HG02759 (cell line): ENCODE results near the gene ZMYND19.
"Not testable (repeated sequence)": the region's sequence is repeated elsewhere in the genome, so short reads cannot be mapped to it uniquely, and the experiment has no call there.

Source experiments
- ATAC-seq: cut with Tn5 transposase; IDR thresholded peaks from one replicate; pipeline ENCODE4 v1.9.1; 2021; ENCODE audit warnings: mild to moderate bottlenecking, moderate library complexity; ENCODE audit not compliant: unreplicated experiment

Gene ZMYND19

GRCh38 chr9:137589441-137590122 is 730 bp downstream of the ZMYND19 start:
- ATAC-seq, result peak; percentile 18

GRCh38 chr9:137588891-137589290 is 1.4 kb downstream of the ZMYND19 start:
- no peak for ATAC-seq

GRCh38 chr9:137588311-137588710 is 2.0 kb downstream of the ZMYND19 start:
- no peak for ATAC-seq

DNA sequence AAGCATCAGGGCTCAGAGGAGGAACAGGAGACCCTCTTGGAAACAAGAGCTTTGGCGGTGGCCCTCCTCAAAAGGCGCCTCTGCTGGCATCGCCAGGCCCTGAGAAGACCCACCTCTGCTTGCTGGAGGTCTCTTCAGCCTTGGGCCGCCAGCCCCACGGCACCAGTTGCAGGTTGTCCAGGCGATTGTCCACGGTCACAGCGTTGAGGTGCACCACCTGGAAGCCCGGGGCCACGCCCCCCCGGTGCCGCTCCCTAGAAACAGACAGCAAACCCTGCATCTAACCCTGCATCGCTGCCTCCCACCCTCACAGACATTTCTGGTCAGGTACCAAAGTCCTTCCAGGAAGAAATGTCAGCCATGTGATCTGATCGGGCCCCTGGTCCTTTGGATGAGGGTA is 3.5 kb downstream of the ZMYND19 start:
- ATAC-seq, result no peak

- no peak for ATAC-seq
Observed at GRCh38 chr9:137583957-137584356, 6.4 kb downstream of the ZMYND19 start.

DNA sequence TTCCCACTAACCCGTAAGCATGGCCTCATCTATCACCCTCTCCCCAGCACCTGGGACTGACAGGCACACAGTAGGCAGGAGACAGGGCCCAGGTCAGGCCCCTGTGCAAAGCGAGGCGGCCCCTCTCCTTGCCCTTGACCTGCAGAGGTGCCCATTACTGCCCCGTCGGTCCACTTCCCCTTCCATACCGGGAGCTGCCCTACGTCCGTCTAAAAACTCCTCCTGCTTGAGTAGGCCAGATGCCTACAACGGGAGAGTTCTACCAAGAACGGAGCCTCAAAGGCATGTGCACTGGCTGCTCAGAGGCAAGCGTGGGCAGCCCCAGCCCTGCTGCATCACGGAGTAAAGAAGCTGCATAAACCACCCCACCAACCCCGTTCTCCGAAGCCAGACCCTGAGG is 7.0 kb downstream of the ZMYND19 start:
- ATAC-seq, result no peak

GRCh38 chr9:137582286-137582860 is 7.9 kb downstream of the ZMYND19 start:
- no peak for ATAC-seq

GRCh38 chr9:137581361-137582285 is 8.7 kb downstream of the ZMYND19 start:
- no peak for ATAC-seq

DNA sequence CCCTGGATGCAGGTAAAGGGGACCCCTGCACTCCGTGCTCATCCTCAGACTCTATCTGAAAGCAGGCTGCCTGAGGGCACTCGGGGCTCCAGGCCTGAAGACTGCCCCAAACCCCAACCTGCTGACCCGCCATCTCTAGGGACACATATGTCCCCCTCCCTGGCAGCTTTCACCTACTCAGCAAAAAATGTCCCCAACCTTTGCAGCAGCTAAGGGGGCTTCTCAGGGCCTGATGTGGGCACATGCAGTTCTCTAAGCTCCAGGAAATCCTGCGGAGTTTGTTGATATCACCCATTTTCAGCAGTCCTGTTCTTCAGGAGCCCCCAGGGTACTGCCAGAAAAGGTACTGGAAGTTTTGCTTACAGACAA is 9.4 kb downstream of the ZMYND19 start:
- no peak for ATAC-seq

DNA sequence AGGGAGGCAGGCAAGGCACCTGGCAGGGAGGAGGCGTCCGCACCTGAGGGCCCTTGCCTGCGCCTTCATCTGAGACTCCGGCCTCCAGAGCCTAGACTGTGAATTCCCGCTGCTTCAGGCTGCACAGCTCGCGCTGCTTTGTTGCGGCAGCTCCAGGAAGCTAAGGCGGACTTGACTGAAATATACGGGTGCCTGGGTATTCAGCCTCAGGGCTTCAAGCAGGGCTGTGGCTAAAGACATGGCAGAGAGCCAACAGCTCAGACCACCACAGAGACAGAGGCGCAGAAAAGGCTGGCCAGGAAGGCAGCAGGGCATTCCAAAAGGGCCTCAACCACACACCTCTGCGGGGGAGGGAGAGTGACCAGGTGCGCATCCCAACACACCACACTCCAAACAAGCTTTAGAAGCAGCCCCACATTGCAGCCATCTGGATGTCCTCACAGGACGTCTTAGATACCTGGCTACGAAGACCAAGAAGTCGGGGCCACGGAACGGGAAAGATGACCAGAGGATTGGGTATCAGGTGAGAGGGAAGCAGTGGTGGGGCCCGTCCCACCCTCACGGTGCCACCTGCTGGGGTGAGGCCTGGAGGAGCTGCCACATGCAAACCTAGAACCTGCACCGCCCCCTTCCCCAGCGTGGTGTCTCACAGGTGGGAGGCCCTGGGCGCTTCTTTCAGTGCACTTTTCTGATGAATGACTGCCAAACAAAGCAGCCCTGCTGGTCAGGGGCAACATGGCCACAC is 9.9 kb downstream of the ZMYND19 start:
- no peak for ATAC-seq

DNA sequence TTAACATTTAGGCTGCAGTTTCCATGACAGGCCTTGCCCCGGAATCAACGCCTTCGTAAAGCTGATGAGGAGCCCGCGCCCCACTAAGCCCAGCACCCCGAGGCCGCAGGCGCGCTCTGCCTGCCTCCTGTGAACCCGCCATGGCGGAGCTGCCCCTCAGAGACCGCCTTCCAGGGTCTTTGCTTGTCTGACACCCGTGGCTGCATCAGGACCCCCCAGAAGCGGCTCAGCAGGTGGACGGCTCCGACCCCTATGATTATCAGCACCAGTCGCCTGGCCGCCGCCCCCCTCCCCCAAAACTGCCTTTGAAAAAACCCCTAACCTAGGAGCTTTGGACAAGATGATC is 11.1 kb downstream of the ZMYND19 start:
- no peak for ATAC-seq

DNA sequence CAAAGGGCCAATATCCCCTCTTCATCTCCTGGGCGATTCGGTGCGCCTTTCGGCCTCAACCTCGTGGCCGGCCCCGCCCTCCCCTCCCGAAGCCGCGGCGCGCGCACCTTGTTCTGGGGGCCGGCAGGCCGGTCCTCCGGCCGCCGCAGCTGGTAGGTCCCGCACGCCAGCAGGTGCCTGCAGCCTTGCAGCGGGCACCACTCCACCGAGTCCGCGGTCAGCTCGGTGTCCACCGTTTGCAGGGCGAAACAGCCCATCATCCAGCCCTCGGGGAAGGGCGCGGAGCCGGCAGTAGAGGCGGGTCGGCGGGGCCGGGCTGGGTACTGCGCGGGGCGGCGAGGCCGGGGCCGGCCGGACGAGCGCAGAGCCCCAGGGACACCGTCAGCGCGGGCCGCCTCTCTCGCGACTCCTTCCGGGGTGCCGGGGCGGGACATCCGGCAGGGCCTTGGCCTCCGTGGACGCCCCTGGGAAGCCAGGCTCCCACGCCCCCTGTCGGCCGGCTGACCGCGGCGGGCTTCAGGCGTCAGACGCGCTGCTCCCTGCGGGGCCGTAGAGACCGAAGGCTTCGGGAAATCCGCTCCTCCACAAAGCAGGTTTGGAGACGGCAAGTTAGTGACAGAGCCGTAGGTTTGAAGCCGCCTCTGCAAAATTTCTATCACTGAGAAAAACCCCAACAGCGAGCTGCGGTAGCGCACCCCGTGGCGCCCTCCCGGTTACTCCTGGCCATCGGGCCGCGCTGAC is 11.6 kb downstream of the ZMYND19 start, which contains the start of gene DPH7:
Gene DPH7, minus strand, starts transcription at position 408 of the 741 bp plus-strand sequence. Its CDS starts 148 bp downstream, at position 260.
- peak; percentile 90 for ATAC-seq

GRCh38 chr9:137575716-137576411 is 14.4 kb downstream of the ZMYND19 start:
- no peak for ATAC-seq

GRCh38 chr9:137575364-137575715 is 15.0 kb downstream of the ZMYND19 start:
- no peak for ATAC-seq

DNA sequence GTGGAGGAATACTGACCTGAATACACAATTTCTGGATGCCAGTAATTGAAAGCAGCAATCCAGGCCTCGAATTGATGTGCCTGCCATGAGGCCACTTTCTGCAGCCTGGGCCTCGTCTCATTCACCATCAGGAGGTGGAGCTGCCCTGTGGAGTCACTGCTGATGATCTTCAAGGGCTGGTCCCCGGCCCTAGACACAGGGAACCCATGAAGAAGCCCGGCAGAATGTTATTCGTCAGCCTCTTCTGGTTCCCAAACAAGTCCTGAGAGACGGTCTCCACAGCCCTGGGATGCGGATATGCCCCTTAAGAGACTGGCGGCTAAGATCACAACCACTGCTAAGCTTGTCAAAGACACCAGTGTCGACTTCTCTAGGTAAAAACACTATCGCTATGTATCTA is 16.1 kb downstream of the ZMYND19 start:
- ATAC-seq, result no peak

GRCh38 chr9:137570566-137570965 is 19.7 kb downstream of the ZMYND19 start:
- no peak for ATAC-seq

- ATAC-seq, result no peak
Observed at GRCh38 chr9:137569609-137570203, 20.6 kb downstream of the ZMYND19 start.

- not testable (repeated sequence) for ATAC-seq
Observed at GRCh38 chr9:137568445-137568844, 21.9 kb downstream of the ZMYND19 start.

DNA sequence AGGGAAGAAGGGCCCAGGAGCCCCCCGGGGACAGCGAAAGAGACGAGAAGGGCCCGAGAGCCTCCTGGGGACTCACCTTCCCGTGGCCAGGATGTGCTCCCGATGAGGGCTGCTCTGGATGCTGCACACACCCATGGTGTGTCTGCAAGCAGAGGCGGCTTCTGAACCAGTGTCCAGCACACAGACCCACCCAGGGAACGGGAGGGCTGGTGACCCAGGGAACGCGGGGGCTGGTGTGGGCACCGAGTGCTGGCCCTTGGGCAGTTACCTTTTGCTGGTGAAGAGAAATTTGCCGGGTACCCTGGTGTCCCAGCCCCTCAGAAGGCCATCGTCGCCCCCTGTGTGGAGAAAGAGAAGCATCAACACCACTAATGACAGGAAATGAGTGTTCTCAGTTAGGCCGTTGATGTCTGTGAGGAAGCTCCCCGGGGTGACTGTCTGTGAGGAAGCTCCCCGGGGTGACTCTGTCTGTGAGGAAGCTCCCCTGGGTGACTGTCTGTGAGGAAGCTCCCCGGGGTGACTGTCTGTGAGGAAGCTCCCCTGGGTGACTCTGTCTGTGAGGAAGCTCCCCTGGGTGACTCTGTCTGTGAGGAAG is 25.4 kb downstream of the ZMYND19 start:
- no peak for ATAC-seq
